Measurements from ENCODE around the gene HDLBP. TPM values are rescaled to one million over a fixed set of nuclear protein-coding genes. Genes with fewer than 3 reads are reported as not detected.

HDLBP gene
- total and polyA plus RNA-seq, 10 of the 15 experiments (the other 5 are each of a cell fraction or from before 2014, with no cell fraction given) = 19.5 to 383 (median 249) TPM

GRCh38 chr2:241317391-241317790, 1.9 kb upstream of the HDLBP start:
- H3K27ac ChIP-seq (ENCODE audit: control insufficient read depth, insufficient read depth) = peak overlapping the region; percentile 95
- SMC1A ChIA-PET (ENCODE audit: uncharacterized antibody, unreplicated experiment) = interaction anchor here (0.6 to 4.3 kb wide), 6 partner anchors 11 to 266 kb away, joined by 3 to 28 read pairs (median 4); no protein-coding TSS in a partner anchor
- peaks cover 21% of the 10 kb centered on the region for H3K4me1 ChIP-seq (ENCODE audit: control insufficient read depth, insufficient read depth, low read length)
- TSS peak; percentile 46 for BruUV-seq (replicated peaks)
- POLR2A ChIA-PET = no interaction called here
- DNase-seq (ENCODE audit: low read depth, low spot score) = no peak
- H4K20me1 ChIP-seq (ENCODE audit: control insufficient read depth, insufficient read depth) = no peaks in the 10 kb centered on the region; the same call in 1 of the 2 replicates
- FAIRE-seq = no peak
- H3K4me3 ChIP-seq = peak overlapping the region; percentile 88
- H3K9ac ChIP-seq (ENCODE audit: control insufficient read depth, insufficient read depth, low read length) = peak overlapping the region; percentile 81
- TF ChIP-seq POLR2A (IDR thresholded peaks at IDR 0.05; ENCODE audit: low read depth, low read length) (0 out of 2 replicates have a peak, but pooled peaks have one; percentile 25), ZNF24 (IDR thresholded peaks at IDR 0.05) (no peak), JUNB (IDR thresholded peaks at IDR 0.05) (0 out of 2 replicates have a peak, but pooled peaks have one; percentile 10), ZNF384 (IDR thresholded peaks at IDR 0.05; ENCODE audit: borderline replicate concordance, low read depth, low read length) (peak; percentile 71; the same call in 1 of the 2 replicates)
- RAD21 ChIA-PET (ENCODE audit: unreplicated experiment) = interaction anchor here (1.2 to 1.4 kb wide), 2 partner anchors 41 to 58 kb away, joined by 3 to 4 read pairs; no protein-coding TSS in a partner anchor
- 86% methylated on average over 4 of the region's 4 CpGs for WGBS (ENCODE audit: insufficient coverage, insufficient replicate concordance, low lambda C conversion rate, missing lambda C conversion rate)
- H3K9me3 ChIP-seq (replicated peaks; ENCODE audit: control insufficient read depth, insufficient read depth, low read length) = no peaks in the 10 kb centered on the region
- H2AFZ ChIP-seq (ENCODE audit: control insufficient read depth, low read depth, low read length) = no peak overlapping the region
- no peaks in the 10 kb centered on the region for H3K27me3 ChIP-seq (replicated peaks in 1 of 2; ENCODE audit: control insufficient read depth in 2 of 2, insufficient read depth in 2 of 2, low read length in 1 of 2)
- no peaks in the 10 kb centered on the region for H3K36me3 ChIP-seq (ENCODE audit: control insufficient read depth in 2 of 2, insufficient read depth in 2 of 2, low read length in 1 of 2)
- CTCF ChIA-PET = interaction anchor here (0.9 kb wide), 1 partner anchor 76 kb away, joined by 3 read pairs; no protein-coding TSS in a partner anchor
- peaks cover 93% of the 10 kb centered on the region for H3K79me2 ChIP-seq (ENCODE audit: control insufficient read depth, insufficient read depth, low read length)
- H3K4me2 ChIP-seq (ENCODE audit: control insufficient read depth, insufficient read depth) = peak overlapping the region; percentile 90
- intact Hi-C loops (cut with micrococcal nuclease; ENCODE audit: unreplicated experiment) = loop anchor here (5.0 kb wide), 2 partner anchors 75 to 215 kb away; partner anchors contain the start of gene MTERF4
- ATAC-seq = no peak
- in situ Hi-C loops (cut with MboI) = no loop called here

GRCh38 chr2:241316825-241317224, 1.4 kb upstream of the HDLBP start:
- Histone ChIP-seq H3K36me3 (ENCODE audit: control insufficient read depth in 2 of 2, insufficient read depth in 2 of 2, low read length in 1 of 2) (no peaks in the 10 kb centered on the region), H3K79me2 (ENCODE audit: control insufficient read depth, insufficient read depth, low read length) (peaks cover 94% of the 10 kb centered on the region), H3K4me3 (peak overlapping the region; percentile 88), H3K9me3 (replicated peaks; ENCODE audit: control insufficient read depth, insufficient read depth, low read length) (no peaks in the 10 kb centered on the region), H3K4me2 (ENCODE audit: control insufficient read depth, insufficient read depth) (peak overlapping the region; percentile 90), H3K27ac (ENCODE audit: control insufficient read depth, insufficient read depth) (peak overlapping the region; percentile 95), H3K4me1 (ENCODE audit: control insufficient read depth, insufficient read depth, low read length) (peaks cover 17% of the 10 kb centered on the region), H4K20me1 (ENCODE audit: control insufficient read depth, insufficient read depth) (no peaks in the 10 kb centered on the region; the same call in 1 of the 2 replicates), H2AFZ (ENCODE audit: control insufficient read depth, low read depth, low read length) (no peak overlapping the region), H3K9ac (ENCODE audit: control insufficient read depth, insufficient read depth, low read length) (peak overlapping the region; percentile 81), H3K27me3 (replicated peaks in 1 of 2; ENCODE audit: control insufficient read depth in 2 of 2, insufficient read depth in 2 of 2, low read length in 1 of 2) (no peaks in the 10 kb centered on the region)
- ATAC-seq (no peak), DNase-seq (ENCODE audit: low read depth, low spot score) (no peak), FAIRE-seq (no peak)
- ChIA-PET RAD21 (ENCODE audit: unreplicated experiment) (interaction anchor here (1.2 to 1.4 kb wide), 2 partner anchors 42 to 58 kb away, joined by 3 to 4 read pairs; no protein-coding TSS in a partner anchor), POLR2A (interaction anchor here (0.6 to 4.0 kb wide), 3 partner anchors 13 to 58 kb away, joined by 3 to 20 read pairs (median 3); no protein-coding TSS in a partner anchor), SMC1A (ENCODE audit: uncharacterized antibody, unreplicated experiment) (interaction anchor here (0.6 to 4.3 kb wide), 5 partner anchors 11 to 266 kb away, joined by 3 to 28 read pairs (median 3); no protein-coding TSS in a partner anchor), CTCF (interaction anchor here (0.9 to 1.0 kb wide), 2 partner anchors 43 to 77 kb away, joined by 3 read pairs; no protein-coding TSS in a partner anchor)
- intact Hi-C loops (cut with micrococcal nuclease; ENCODE audit: unreplicated experiment) = loop anchor here (5.0 kb wide), 2 partner anchors 75 to 215 kb away; partner anchors contain the start of gene MTERF4
- TF ChIP-seq EGR1 (IDR thresholded peaks at IDR 0.05; ENCODE audit: borderline replicate concordance in 1 of 2, low read depth in 2 of 2, low read length in 2 of 2) (no peak), CBFB (IDR thresholded peaks at IDR 0.05; ENCODE audit: low read depth) (0 out of 2 replicates have a peak, but pooled peaks have one; percentile 11), CBX3 (IDR thresholded peaks at IDR 0.05; ENCODE audit: borderline replicate concordance, low read depth) (no peak), PAX5 (IDR thresholded peaks at IDR 0.05; ENCODE audit: borderline replicate concordance, low read depth, low read length) (no peak)
- TF ChIP-seq, protein P1, sequence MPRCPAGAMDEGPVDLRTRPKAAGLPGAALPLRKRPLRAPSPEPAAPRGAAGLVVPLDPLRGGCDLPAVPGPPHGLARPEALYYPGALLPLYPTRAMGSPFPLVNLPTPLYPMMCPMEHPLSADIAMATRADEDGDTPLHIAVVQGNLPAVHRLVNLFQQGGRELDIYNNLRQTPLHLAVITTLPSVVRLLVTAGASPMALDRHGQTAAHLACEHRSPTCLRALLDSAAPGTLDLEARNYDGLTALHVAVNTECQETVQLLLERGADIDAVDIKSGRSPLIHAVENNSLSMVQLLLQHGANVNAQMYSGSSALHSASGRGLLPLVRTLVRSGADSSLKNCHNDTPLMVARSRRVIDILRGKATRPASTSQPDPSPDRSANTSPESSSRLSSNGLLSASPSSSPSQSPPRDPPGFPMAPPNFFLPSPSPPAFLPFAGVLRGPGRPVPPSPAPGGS (IDR thresholded peaks at IDR 0.05; ENCODE audit: borderline replicate concordance, insufficient read depth, low read depth, low read length, poor library complexity, severe bottlenecking) = no peak
- TF ChIP-seq, protein P2, sequence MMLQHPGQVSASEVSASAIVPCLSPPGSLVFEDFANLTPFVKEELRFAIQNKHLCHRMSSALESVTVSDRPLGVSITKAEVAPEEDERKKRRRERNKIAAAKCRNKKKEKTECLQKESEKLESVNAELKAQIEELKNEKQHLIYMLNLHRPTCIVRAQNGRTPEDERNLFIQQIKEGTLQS (IDR thresholded peaks at IDR 0.05; ENCODE audit: borderline replicate concordance, extremely low read depth, low read depth, low read length) = no peak
- 0% methylated on average over 4 of the region's 4 CpGs for WGBS (ENCODE audit: insufficient coverage, insufficient replicate concordance, low lambda C conversion rate, missing lambda C conversion rate)
- in situ Hi-C loops (cut with MboI) = no loop called here
- no TSS peak for BruUV-seq (replicated peaks)

Measured in GM12878 (cell line).